Nucleus accumbens (tissue), 56 donors: ENCODE measurements around the gene LRFN2.

Experiments
- DNase-seq, 56 donors: peaks; one replicate each; lab custom pipeline; 2025; lab: John Stamatoyannopoulos, UW

Gene LRFN2

GRCh38 chr6:40440053-40440452 is 147.1 kb downstream of the LRFN2 start:
- DNase-seq, result no peak

GRCh38 chr6:40439026-40439800 is 148.0 kb downstream of the LRFN2 start:
- no peak for DNase-seq

- no peak for DNase-seq
Observed at GRCh38 chr6:40438246-40438887, 148.8 kb downstream of the LRFN2 start.

- no peak for DNase-seq
Observed at GRCh38 chr6:40437631-40438030, 149.5 kb downstream of the LRFN2 start.

GRCh38 chr6:40436685-40437604 is 150.2 kb downstream of the LRFN2 start:
- peak in 26 of 56 donors; percentile 4 to 58 (median 16) for DNase-seq

- DNase-seq, result no peak
Observed at GRCh38 chr6:40432982-40433381, 154.2 kb downstream of the LRFN2 start.

- no peak for DNase-seq
Observed at GRCh38 chr6:40431706-40432105, 155.5 kb downstream of the LRFN2 start.

GRCh38 chr6:40427196-40427595 is 160.0 kb downstream of the LRFN2 start:
- DNase-seq, result no peak

GRCh38 chr6:40426346-40427066 is 160.7 kb downstream of the LRFN2 start:
- no peak for DNase-seq

GRCh38 chr6:40425192-40425919 is 161.8 kb downstream of the LRFN2 start:
- DNase-seq, result peak in 2 of 56 donors; percentile 2 to 22

GRCh38 chr6:40422046-40422445 is 165.1 kb downstream of the LRFN2 start:
- no peak for DNase-seq

- DNase-seq, result no peak
Observed at GRCh38 chr6:40419946-40420728, 167.0 kb downstream of the LRFN2 start.

GRCh38 chr6:40419377-40419776 is 167.8 kb downstream of the LRFN2 start:
- DNase-seq, result no peak

GRCh38 chr6:40417031-40417430 is 170.1 kb downstream of the LRFN2 start:
- peak in 1 of 56 donors; percentile 15 for DNase-seq

- no peak for DNase-seq
Observed at GRCh38 chr6:40414617-40415016, 172.5 kb downstream of the LRFN2 start.

- no peak for DNase-seq
Observed at GRCh38 chr6:40413239-40413638, 173.9 kb downstream of the LRFN2 start.

GRCh38 chr6:40411881-40412280 is 175.3 kb downstream of the LRFN2 start:
- no peak for DNase-seq

- DNase-seq, result no peak
Observed at GRCh38 chr6:40410821-40411220, 176.3 kb downstream of the LRFN2 start.
